H1 (cell line): ENCODE measurements around the gene MCL1. TPM values are rescaled to one million over a fixed set of nuclear protein-coding genes. Genes with fewer than 3 reads are reported as not detected.

ENCODE experiments used
- CTCF ChIA-PET: fragments of 300-600 bp; sonication (Branson Sonifier 250); formaldehyde crosslinking; loops from one replicate; lab custom pipeline; 2021; ENCODE audit not compliant: partially characterized antibody; lab: Charles Lee
- POLR2A ChIA-PET: fragments of 300-600 bp; sonication (Branson Sonifier 250); formaldehyde crosslinking; loops from one replicate; lab custom pipeline; 2021; ENCODE audit warnings: inconsistent platforms; ENCODE audit not compliant: partially characterized antibody; lab: Charles Lee
- DNase-seq, 2 experiments: peaks; one replicate each; pipeline versions ENCODE4 v3.0.0 to v3.0.0-alpha.2; 2010 to 2022; ENCODE audit warnings: low spot score in 2 of 2, low read depth in 1 of 2, mixed read lengths in 1 of 2
- FAIRE-seq: peaks from 2 replicates; lab custom pipeline; 2011; peaks lifted over from hg19 to GRCh38; lab: Jason Lieb, UNC
- H2AFZ ChIP-seq: 2 replicates; pipeline ENCODE4 v1.8.1; 2012; ENCODE audit warnings: low read length, inconsistent platforms
- H2AK5ac ChIP-seq: 2 replicates; pipeline ENCODE4 v1.6.1; 2013; ENCODE audit warnings: low read depth, low read length
- H2BK120ac ChIP-seq: replicated peaks from 2 replicates; pipeline ENCODE3; 2013; ENCODE audit warnings: low read depth, low read length, inconsistent platforms
- H2BK12ac ChIP-seq: 2 replicates; pipeline ENCODE4 v1.6.1; 2013; ENCODE audit warnings: low read depth, low read length
- H2BK15ac ChIP-seq: 2 replicates; pipeline ENCODE4 v1.6.1; 2013; ENCODE audit warnings: low read length
- H2BK20ac ChIP-seq: 2 replicates; pipeline ENCODE4 v1.6.1; 2013; ENCODE audit warnings: low read length
- H2BK5ac ChIP-seq: 2 replicates; pipeline ENCODE4 v1.6.1; 2013; ENCODE audit warnings: low read depth, low read length
- H3K14ac ChIP-seq: 2 replicates; pipeline ENCODE4 v1.6.1; 2013; ENCODE audit warnings: inconsistent platforms; ENCODE audit not compliant: insufficient read length
- H3K18ac ChIP-seq: 2 replicates; pipeline ENCODE4 v1.6.1; 2013; ENCODE audit warnings: low read length; ENCODE audit errors: extremely low read depth
- H3K23ac ChIP-seq: 2 replicates; pipeline ENCODE4 v1.6.1; 2013; ENCODE audit warnings: inconsistent platforms; ENCODE audit not compliant: insufficient read length
- H3K23me2 ChIP-seq: 2 replicates; pipeline ENCODE4 v1.6.1; 2013; ENCODE audit warnings: low read depth, low read length
- H3K27ac ChIP-seq: 2 replicates; pipeline ENCODE4 v1.6.1; 2011; ENCODE audit warnings: low read depth, low read length, inconsistent platforms
- H3K27me3 ChIP-seq, 4 experiments: replicated peaks in 1 of 4; 1 replicate in 1 of 4; 2 replicates in 3 of 4; pipeline versions ENCODE4 v1.6.1 to v1.8.1; 2011 to 2013; ENCODE audit warnings: low read length in 3 of 4, mild to moderate bottlenecking in 3 of 4, inconsistent platforms in 2 of 4, mixed read lengths in 2 of 4, moderate library complexity in 1 of 4; ENCODE audit not compliant: control insufficient read depth in 3 of 4, insufficient read depth in 3 of 4; ENCODE audit errors: extremely low read depth in 1 of 4
- H3K36me3 ChIP-seq, 4 experiments: 2 replicates each; pipeline versions ENCODE4 v1.6.1 to v1.8.1; 2011 to 2013; ENCODE audit warnings: mild to moderate bottlenecking in 4 of 4, low read length in 3 of 4, moderate library complexity in 2 of 4, control low read depth in 1 of 4, inconsistent platforms in 1 of 4; ENCODE audit not compliant: insufficient read depth in 4 of 4, control insufficient read depth in 2 of 4
- H3K4ac ChIP-seq: replicated peaks from 2 replicates; pipeline ENCODE3; 2013; ENCODE audit warnings: low read length, low read depth, mixed read lengths, inconsistent platforms; ENCODE audit not compliant: insufficient read length
- H3K4me1 ChIP-seq, 4 experiments: replicated peaks in 1 of 4; 1 replicate in 1 of 4; 2 replicates in 3 of 4; pipeline versions ENCODE4 v1.6.1 to v1.8.1; 2011 to 2013; ENCODE audit warnings: low read length in 3 of 4, inconsistent platforms in 2 of 4, mixed read lengths in 1 of 4; ENCODE audit not compliant: insufficient read depth in 4 of 4, control insufficient read depth in 3 of 4
- H3K4me2 ChIP-seq, 2 experiments: 2 replicates each; pipeline versions ENCODE4 v1.6.1 to v1.8.1; 2011 to 2013; ENCODE audit warnings: low read depth in 2 of 2, low read length in 2 of 2, control low read depth in 1 of 2, inconsistent platforms in 1 of 2, mild to moderate bottlenecking in 1 of 2; ENCODE audit not compliant: insufficient read depth in 1 of 2
- H3K4me3 ChIP-seq, 4 experiments: fragments of 200-600, 300-600 bp in 1 of 4; sonication (generic), shearing (Covaris generic), sonication (Bioruptor Twin) in 1 of 4; 2 replicates each; pipeline versions ENCODE4 v1.5.1 to v1.8.1; 2011 to 2016; ENCODE audit warnings: low read length in 4 of 4, low read depth in 3 of 4, control low read depth in 2 of 4, inconsistent platforms in 2 of 4, mild to moderate bottlenecking in 2 of 4, mixed read lengths in 1 of 4, moderate library complexity in 1 of 4; ENCODE audit not compliant: insufficient read depth in 2 of 4; ENCODE audit errors: extremely low read depth in 1 of 4
- H3K56ac ChIP-seq: replicated peaks from 2 replicates; pipeline ENCODE3; 2013; ENCODE audit warnings: low read depth, mild to moderate bottlenecking, mixed read lengths, low read length, inconsistent platforms; ENCODE audit not compliant: insufficient read length
- H3K79me1 ChIP-seq: 2 replicates; pipeline ENCODE4 v1.6.1; 2013; ENCODE audit warnings: low read depth, low read length, control low read depth
- H3K79me2 ChIP-seq, 2 experiments: 2 replicates each; pipeline versions ENCODE4 v1.6.1 to v1.8.1; 2012 to 2013; ENCODE audit warnings: low read length in 2 of 2, mild to moderate bottlenecking in 2 of 2, inconsistent platforms in 1 of 2; ENCODE audit not compliant: insufficient read depth in 2 of 2, control insufficient read depth in 1 of 2
- H3K9ac ChIP-seq, 4 experiments: replicated peaks in 1 of 4; 1 replicate in 1 of 4; 2 replicates in 3 of 4; pipeline versions ENCODE4 v1.6.1 to v1.8.1; 2011 to 2013; ENCODE audit warnings: low read depth in 3 of 4, low read length in 3 of 4, control low read depth in 2 of 4, mild to moderate bottlenecking in 2 of 4, moderate library complexity in 2 of 4, inconsistent platforms in 1 of 4; ENCODE audit errors: extremely low read depth in 1 of 4
- H3K9me3 ChIP-seq, 2 experiments: 2 replicates each; pipeline versions ENCODE4 v1.6.1 to v1.8.1; 2012 to 2013; ENCODE audit warnings: mild to moderate bottlenecking in 2 of 2, moderate library complexity in 2 of 2, control low read depth in 1 of 2, inconsistent platforms in 1 of 2, low read depth in 1 of 2, low read length in 1 of 2, mixed read lengths in 1 of 2; ENCODE audit not compliant: insufficient read depth in 2 of 2
- H4K20me1 ChIP-seq, 2 experiments: replicated peaks in 1 of 2; 2 replicates each; pipeline versions ENCODE3 to v1.8.1; 2011 to 2013; ENCODE audit warnings: inconsistent platforms in 2 of 2, low read length in 2 of 2, mild to moderate bottlenecking in 1 of 2; ENCODE audit not compliant: insufficient read depth in 2 of 2, control insufficient read depth in 1 of 2
- H4K5ac ChIP-seq: 2 replicates; pipeline ENCODE4 v1.6.1; 2013; ENCODE audit warnings: low read length, low read depth, mixed read lengths, inconsistent platforms; ENCODE audit not compliant: insufficient read length
- H4K8ac ChIP-seq: 2 replicates; pipeline ENCODE4 v1.8.0; 2013; ENCODE audit warnings: mild to moderate bottlenecking, moderate library complexity, low read length, inconsistent platforms; ENCODE audit not compliant: insufficient read depth; ENCODE audit errors: extremely low read depth
- H4K91ac ChIP-seq: replicated peaks from 2 replicates; pipeline ENCODE3; 2013; ENCODE audit warnings: low read length, mixed read lengths, inconsistent platforms; ENCODE audit not compliant: insufficient read length
- POLR2A ChIP-seq, 2 experiments: IDR thresholded peaks; 1 replicate in 1 of 2; 2 replicates in 1 of 2; pipeline ENCODE4 v1.6.1; 2011; ENCODE audit warnings: low read depth in 2 of 2, low read length in 2 of 2, mild to moderate bottlenecking in 2 of 2; ENCODE audit errors: control extremely low read depth in 1 of 2
- POU5F1 ChIP-seq: IDR thresholded peaks from 2 replicates; pipeline ENCODE4 v1.6.1; 2011; ENCODE audit warnings: low read depth, mild to moderate bottlenecking, low read length, moderate library complexity
- RFX5 ChIP-seq: IDR thresholded peaks from 2 replicates; pipeline ENCODE4 v1.6.1; 2011; ENCODE audit warnings: low read depth, low read length, improper control_type of control experiment, borderline replicate concordance
- SIRT6 ChIP-seq: IDR thresholded peaks from one replicate; pipeline ENCODE4 v1.7.1; 2012; ENCODE audit warnings: low read length, inconsistent platforms
- SP2 ChIP-seq: IDR thresholded peaks from 2 replicates; pipeline ENCODE4 v1.6.1; 2012; ENCODE audit warnings: mild to moderate bottlenecking, low read length, inconsistent platforms
- SRF ChIP-seq: IDR thresholded peaks from 2 replicates; pipeline ENCODE4 v1.6.1; 2011; ENCODE audit warnings: mild to moderate bottlenecking, low read depth, low read length, moderate library complexity
- polyA plus RNA-seq, 7 experiments: library from polyadenylated mRNA; depleted of rRNA in 3 of 7; stranded (reverse) in 5 of 7; unstranded in 2 of 7; fragments of >200 nt in 5 of 7; fragments of 200-250 nt in 2 of 7; gene quantifications; 1 replicate in 5 of 7; 2 replicates in 1 of 7; 4 replicates in 1 of 7; pipeline versions ENCODE4 v1.2.1 to v1.2.3, GENCODE V29; 2011 to 2013; ENCODE audit warnings: missing spikeins in 2 of 7, mixed read lengths in 2 of 7
- total RNA-seq: library from RNA; stranded (reverse); fragmentation: NEBNext Ultra II Directional; extraction: Animal tissue kit (Norgen Biotek cat#: 25700); gene quantifications from 2 replicates; pipeline ENCODE4 v1.2.1, GENCODE V29; 2021

The MCL1 gene
- total and polyA plus RNA-seq, 2 of the 8 experiments (the other 6 are each of a cell fraction or from before 2014, with no cell fraction given), result 61.1 to 218 TPM

DNA sequence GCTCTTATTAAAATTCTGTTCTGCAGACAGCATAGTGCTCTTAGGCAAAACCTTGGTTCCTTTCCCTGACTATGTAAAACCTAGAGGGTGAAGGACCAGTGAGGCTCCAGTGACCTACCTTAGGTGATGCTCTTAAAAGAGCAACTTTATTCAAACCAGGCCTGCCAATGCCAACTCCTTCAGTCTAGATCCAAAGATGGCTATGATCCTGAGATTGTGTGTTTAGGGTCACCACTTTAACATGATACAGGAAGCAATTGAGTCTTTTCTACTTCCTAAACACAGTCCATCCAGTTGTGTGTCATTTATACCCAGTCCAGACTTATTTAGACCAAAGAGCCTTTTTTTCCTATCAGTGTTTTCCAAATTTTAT is 10.8 kb downstream of the MCL1 start:
- CTCF ChIA-PET, result interaction anchor here (0.6 to 13.7 kb wide), 6 partner anchors 10 to 290 kb away, joined by 3 to 210 read pairs (median 5); partner anchors contain the start of gene MCL1
- no peak for TF ChIP-seq POU5F1
- no peak for TF ChIP-seq SIRT6
- TF ChIP-seq RFX5, result no peak
- no peak for TF ChIP-seq SRF
- peak in 1 of 2 experiments; percentile 89; a peak in 1 of 3 replicates for TF ChIP-seq POLR2A (IDR thresholded peaks at IDR 0.05; ENCODE audit: control extremely low read depth in 1 of 2, low read depth in 2 of 2, low read length in 2 of 2)
- no peak for TF ChIP-seq SP2
- no peaks in the 10 kb centered on the region for H3K9me3 ChIP-seq
- peak overlapping the region; percentile 16 for H4K91ac ChIP-seq
- peak overlapping the region; percentile 89 for H3K27ac ChIP-seq
- peak overlapping the region; percentile 0 for H4K5ac ChIP-seq
- no peak overlapping the region for H3K23ac ChIP-seq
- H3K56ac ChIP-seq, result no peak overlapping the region
- peaks cover 0 to 19% (median 9%) of the 10 kb centered on the region in 4 experiments; a peak in 4 of 8 replicates for H3K36me3 ChIP-seq
- no peak overlapping the region for H3K14ac ChIP-seq
- no peaks in the 10 kb centered on the region for H3K23me2 ChIP-seq
- H2AFZ ChIP-seq, result no peak overlapping the region
- peak overlapping the region; percentile 1 to 82 (median 65); a peak in 6 of 7 replicates for H3K9ac ChIP-seq
- H2BK15ac ChIP-seq, result 0 out of 2 replicates have a peak overlapping the region, but pooled peaks have one; percentile 5
- no peaks in the 10 kb centered on the region; the same call in 1 of the 2 replicates for H3K79me1 ChIP-seq
- no peak overlapping the region for H2BK120ac ChIP-seq
- H4K20me1 ChIP-seq, result peaks cover 0 to 4% of the 10 kb centered on the region in 2 experiments
- no peaks in the 10 kb centered on the region for H3K27me3 ChIP-seq
- peaks cover 19 to 38% (median 21%) of the 10 kb centered on the region in 4 experiments for H3K4me1 ChIP-seq
- peak overlapping the region; percentile 25 for H3K4ac ChIP-seq
- H4K8ac ChIP-seq, result no peak overlapping the region
- no peak overlapping the region for H3K18ac ChIP-seq
- POLR2A ChIA-PET, result interaction anchor here (0.9 to 43.7 kb wide), 10 partner anchors 9 to 226 kb away, joined by 3 to 1380 read pairs (median 6); partner anchors contain the start of genes ADAMTSL4, ENSA, GOLPH3L and MCL1
- H2BK20ac ChIP-seq, result no peak overlapping the region
- DNase-seq (no peak), FAIRE-seq (no peak)
- H3K79me2 ChIP-seq, result peaks cover 5 to 72% of the 10 kb centered on the region in 2 experiments; a peak in 3 of 4 replicates
- peak overlapping the region; percentile 96; the same call in 1 of the 2 replicates for H2BK12ac ChIP-seq
- peak overlapping the region; percentile 73 to 75 for H3K4me2 ChIP-seq
- H3K4me3 ChIP-seq, result peak overlapping the region in 2 of 4 experiments; percentile 11 to 51; a peak in 3 of 8 replicates
- peak overlapping the region; percentile 94 for H2BK5ac ChIP-seq
- peak overlapping the region; percentile 95 for H2AK5ac ChIP-seq
